ENCODE measurements around the gene CBX1.
A peak's percentile ranks its signal among the peaks of the same experiment; 100 is the strongest.

GRCh38 chr17:48026502-48027321 lies 74.6 kb downstream of the CBX1 start:
- TF ChIP-seq ZNF362 (CRISPR knock-in tag; IDR thresholded peaks at IDR 0.05; ENCODE audit: borderline replicate concordance) (0 out of 2 replicates have a peak, but pooled peaks have one; percentile 22), SUZ12 (IDR thresholded peaks at IDR 0.05; ENCODE audit: low read depth, low read length) (no peak), CTCF (CRISPR knock-in tag; IDR thresholded peaks at IDR 0.05) (peak; percentile 98), POLR2AphosphoS5 (IDR thresholded peaks at IDR 0.05; ENCODE audit: low read depth, low read length) (no peak), GTF2F1 (IDR thresholded peaks at IDR 0.05; ENCODE audit: low read length) (no peak), ZNF691 (CRISPR knock-in tag; IDR thresholded peaks at IDR 0.05; ENCODE audit: borderline replicate concordance, low read depth) (0 out of 2 replicates have a peak, but pooled peaks have one; percentile 58)
